NCI-H1092 (cell line): ENCODE results near the gene MAU2.

Source experiments
- DNase-seq: peaks from one replicate; lab custom pipeline; 2025; lab: John Stamatoyannopoulos, UW

MAU2 gene, protein sequence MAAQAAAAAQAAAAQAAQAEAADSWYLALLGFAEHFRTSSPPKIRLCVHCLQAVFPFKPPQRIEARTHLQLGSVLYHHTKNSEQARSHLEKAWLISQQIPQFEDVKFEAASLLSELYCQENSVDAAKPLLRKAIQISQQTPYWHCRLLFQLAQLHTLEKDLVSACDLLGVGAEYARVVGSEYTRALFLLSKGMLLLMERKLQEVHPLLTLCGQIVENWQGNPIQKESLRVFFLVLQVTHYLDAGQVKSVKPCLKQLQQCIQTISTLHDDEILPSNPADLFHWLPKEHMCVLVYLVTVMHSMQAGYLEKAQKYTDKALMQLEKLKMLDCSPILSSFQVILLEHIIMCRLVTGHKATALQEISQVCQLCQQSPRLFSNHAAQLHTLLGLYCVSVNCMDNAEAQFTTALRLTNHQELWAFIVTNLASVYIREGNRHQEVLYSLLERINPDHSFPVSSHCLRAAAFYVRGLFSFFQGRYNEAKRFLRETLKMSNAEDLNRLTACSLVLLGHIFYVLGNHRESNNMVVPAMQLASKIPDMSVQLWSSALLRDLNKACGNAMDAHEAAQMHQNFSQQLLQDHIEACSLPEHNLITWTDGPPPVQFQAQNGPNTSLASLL

DNA sequence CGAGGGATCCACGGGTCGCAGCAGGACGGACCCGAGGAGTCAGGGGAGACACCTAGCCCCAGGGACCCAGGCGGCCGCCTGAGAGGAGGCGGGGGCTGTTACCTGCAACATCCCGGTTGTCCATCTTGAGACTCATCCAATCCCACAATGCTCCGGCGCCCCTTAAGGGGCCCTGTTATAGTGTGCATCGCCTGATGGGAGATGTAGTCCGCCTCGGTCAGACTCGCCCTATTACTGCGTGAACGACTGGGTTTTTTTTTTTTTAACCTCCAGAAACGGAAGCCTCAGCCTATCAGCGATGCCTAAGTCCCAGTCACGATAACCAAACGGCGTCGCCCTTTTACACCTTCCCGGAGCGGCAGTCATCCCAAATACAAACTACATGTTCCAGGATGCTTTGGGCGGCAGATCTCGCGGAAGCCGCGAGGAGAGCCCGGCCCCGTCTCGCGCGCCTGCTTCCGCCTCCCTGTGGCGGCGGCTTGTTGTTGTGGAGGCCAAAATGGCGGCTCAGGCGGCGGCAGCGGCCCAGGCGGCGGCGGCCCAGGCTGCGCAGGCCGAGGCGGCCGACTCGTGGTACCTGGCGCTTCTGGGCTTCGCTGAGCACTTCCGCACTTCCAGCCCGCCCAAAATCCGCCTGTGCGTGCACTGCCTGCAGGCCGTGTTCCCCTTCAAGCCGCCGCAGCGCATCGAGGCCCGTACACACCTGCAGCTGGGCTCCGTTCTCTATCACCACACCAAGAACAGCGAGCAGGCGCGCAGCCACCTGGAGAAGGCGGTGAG lies at the start of gene MAU2, which contains the start of gene SUGP1:
Gene MAU2 (plus strand): TSS at position 469 of the 780 bp plus-strand sequence. CDS start 31 bp downstream, at position 500.
Gene SUGP1 (minus strand): TSS at position 149 of the 780 bp plus-strand sequence. CDS start 13 bp downstream, at position 136.
- peak; percentile 74 for DNase-seq

DNA sequence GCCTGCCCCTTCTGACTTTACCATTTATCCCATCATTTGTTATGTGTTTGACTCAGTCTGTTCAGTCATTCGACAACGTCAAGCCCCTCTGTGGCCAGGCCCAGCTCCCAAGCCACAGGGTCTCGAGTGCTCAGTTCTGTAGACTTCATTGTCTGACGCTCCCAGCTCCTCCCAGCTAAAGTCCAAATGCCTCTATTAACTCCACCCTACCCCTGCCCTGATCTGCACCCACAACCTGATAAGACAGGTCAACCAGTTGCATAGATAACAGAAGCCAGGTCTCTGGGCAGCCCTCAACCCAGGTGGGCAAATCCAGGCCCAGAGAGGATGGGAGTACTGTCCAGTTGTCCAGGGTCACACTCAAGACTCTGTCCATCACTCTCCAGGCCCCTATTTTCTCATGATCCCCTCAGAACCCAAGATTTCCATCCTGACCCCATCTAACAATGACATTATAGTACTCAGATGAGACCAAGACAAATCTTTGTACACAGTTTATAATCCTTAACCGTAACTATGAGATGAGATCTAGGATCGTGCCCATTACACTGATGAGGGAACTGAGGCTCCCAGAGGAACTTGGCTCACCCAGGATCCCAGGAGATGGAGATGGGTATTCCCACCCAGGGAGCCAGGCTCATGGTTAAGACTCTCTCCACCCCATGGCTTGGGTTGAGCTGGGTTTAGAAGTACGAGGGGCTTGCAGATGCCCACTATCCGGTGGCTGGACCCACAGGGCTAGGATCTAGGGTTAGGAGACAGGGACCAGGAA lies 48.6 kb upstream of the MAU2 start:
- no peak for DNase-seq

DNA sequence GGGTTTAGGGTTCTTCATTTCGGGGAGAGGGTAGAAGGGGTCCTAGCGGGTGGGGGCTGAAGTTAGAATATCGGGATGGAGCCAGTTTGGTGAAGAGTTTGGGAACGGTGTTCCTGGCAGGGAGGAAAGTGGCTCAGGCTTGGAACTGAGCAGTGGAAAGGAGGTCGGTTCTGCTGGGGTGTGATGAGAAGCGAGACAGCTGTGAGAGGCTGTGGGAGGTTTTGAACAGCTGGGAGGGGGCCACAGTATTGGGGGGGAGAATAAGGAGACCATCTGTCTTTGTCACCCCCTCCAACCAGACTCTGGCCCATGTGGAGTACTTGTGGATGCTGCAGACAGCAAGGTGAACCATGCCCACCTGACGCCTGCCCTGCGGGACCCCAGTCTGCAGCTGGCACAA lies 46.5 kb upstream of the MAU2 start:
- DNase-seq: no peak

DNA sequence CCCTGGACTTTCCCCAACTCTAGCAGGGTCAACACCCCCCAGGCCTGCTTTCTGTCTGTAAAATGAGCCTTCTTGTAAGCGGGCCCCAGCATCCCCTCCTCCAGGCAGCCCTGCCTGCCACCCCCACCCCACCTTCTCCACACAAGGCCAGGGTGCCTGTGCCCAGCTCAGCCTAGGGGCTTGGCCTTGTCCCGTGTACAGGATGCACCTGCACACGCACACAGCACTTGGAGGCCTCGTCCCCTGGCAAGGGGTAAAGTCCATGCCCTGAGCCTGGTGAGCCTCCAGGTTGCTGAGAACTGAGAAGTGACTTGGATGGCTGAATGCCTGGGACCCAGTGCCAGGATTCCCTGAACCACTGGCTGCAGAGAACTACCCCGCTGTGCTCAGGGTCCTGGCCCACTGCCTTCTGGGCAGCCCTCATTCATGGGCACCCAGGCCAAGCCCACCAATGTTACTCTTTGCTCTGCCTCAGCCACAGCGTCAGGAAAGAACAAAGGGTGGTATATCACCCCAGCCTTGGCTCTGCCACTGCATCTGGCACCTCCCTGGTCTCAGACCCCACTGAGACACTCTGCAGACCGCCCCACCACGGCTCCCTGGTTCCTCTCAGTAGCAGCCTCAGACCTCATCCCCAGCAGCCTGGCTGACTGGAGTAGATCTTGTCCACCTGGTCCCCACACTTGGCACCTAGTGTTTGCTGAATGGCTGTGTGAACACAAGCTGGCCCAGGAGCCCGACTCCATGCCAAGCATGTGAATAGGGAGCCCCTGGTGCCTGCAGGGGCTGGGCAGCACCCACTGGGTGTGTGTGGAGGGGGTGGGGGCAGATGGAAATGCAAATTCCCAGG lies 45.7 kb upstream of the MAU2 start:
- no peak for DNase-seq

DNA sequence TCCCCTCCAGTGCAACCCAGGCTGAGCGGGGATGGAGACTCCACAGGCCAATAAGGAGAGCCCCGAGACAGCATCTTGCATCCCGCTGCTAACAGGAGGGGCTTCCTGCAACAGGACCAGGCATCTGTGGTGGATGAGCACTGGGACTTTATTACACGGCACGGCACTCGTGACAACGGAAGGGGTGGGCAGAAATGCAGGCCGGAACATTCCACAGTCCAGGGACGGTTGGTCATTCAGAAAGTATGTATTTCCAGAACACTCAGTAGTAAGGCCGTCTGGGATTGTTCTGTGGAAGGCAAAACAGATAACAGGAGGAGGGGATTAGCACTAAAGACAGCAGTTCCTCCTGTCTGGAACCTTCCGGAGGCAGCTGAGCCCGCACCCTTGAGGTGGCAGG lies 44.2 kb upstream of the MAU2 start:
- no peak for DNase-seq

DNA sequence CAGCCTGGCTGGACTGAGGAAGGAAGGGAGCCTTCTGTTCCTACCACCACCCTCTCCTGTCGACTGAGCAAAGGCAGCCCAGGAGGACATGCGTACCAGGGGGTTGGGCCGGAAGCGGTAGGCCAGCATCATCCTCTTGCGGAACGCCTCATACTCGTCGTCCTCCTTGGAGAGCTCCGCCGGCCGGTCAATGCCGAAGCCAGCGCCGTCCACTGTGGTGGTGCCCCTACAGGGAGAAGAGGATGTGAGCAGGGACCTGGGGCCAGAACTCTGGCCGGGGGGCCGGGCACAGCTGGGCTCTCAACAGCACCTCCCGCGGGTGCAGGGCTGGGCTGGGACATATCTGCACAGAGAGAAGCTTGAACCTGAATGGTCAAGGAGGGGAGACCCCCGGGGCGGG lies 43.8 kb upstream of the MAU2 start:
- DNase-seq: no peak

DNA sequence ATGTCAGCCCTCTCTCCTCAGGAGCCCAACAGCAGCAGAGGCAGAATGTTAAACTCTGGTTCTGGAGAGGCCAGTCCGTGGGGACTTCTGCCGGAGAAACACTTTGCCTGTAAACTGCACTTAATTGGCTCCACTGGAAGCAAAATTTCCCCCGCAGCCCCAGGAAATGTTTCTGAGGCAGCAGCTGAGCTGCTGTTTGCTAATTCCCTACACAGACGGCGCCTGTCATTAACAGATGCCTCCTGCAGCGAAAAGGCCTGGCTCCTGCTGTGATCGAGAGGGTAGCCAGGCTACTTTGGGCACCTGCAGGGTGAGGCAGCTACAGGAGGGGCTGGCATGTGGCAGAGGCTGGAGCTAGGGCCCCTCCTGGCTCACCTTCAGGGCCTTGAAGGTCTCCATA lies 42.3 kb upstream of the MAU2 start:
- DNase-seq: peak; percentile 68

DNA sequence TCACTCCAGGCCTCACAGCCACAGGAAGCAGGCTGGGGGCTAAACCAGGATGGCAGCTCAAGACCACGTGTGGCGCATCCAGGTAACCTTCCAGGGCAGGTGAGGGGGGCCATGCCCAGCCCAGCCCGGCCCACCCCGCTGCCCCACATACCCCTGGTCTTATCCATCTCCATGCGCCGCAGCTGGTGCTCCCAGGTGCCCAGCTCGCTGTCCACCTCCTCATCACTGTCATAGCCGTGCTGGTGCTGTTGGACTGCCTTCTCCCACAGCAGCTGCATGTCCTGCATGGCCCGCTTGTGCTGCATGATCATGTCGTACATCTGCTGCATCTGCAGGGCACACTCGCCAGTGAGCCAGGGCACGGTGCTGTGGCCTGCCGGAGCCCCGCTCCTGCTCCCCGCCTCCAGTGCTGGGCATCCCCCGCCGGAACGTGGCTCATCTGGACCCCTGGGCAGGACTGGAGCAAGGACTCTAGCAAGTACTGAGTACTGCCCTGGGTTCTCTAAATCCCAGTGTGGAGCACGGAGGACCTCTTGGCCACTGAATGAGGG lies 41.5 kb upstream of the MAU2 start:
- DNase-seq: no peak

DNA sequence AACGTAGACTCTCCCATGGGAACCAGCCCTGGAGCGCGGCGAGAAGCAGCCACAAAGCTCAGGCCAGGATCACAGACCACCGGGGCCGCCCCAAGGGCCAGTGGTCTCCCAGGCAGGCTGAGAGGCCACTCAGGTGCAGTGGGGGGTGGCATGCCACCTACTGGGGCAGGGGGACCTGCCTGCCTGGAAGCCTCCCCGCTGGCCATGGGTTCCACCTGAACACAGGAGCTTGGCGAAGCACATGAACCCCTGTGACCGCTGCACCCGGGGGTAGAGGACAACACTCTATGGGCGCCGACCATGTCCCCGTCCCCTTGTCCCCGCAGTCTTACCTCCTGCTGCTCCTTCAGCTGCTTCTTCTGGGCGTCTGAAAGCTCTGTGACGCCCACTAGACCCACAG lies 40.8 kb upstream of the MAU2 start:
- DNase-seq: no peak

DNA sequence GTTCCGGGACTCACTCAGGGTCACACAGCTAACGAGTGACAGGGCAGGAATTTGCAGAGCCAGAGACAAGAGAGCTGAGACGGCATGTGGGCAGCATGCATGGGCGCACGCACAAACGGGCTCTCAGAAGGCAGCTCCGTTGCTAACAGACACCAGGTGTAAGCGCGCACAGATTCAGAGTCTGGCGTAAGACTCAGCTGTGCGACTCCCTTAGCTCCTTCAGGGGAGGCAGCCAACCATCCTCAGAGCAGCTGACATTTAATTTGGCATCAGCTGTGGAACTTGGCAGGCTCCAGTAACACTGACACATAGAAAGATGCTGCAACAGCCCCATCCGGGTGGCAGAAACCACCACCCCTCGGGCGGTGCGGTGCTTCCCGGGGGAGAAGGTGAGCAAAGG lies 40.1 kb upstream of the MAU2 start:
- DNase-seq: no peak

DNA sequence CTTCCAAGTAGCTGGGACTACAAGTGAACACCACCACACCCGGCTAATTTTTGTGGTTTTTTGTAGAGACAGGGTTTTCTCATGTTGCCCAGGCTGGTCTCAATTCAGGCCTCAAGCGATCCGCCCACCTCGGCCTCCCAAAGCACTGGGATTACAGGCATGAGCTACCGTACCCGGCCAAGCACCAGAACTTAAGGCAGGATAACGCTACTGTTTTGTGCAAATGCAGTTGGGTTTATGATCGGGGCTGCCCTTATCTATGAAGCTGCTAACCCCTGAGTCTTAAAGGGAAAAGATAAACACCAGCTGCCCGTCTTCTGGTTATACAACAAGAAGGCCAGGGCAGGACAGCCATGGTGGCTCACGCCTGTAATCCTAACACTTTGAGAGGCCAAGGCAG lies 34.9 kb upstream of the MAU2 start:
- DNase-seq: no peak

DNA sequence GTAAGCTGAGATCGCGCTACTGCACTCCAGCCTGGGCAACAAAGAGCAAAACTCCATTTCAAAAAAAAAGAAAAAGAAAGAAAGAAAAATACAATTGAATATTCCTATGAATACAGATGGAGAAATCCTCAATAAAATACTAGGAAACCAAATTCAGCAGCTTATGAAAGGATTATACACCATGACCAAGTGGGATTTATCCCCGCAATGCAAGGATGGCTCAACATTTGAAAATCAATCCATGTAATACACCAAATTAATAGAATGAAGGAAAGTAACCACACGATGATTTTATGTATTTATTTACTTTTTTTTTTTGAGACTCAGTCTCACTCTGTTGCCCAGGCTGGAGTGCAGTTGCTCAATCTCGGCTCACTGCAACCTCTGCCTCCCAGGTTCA lies 28.0 kb upstream of the MAU2 start:
- DNase-seq: no peak

DNA sequence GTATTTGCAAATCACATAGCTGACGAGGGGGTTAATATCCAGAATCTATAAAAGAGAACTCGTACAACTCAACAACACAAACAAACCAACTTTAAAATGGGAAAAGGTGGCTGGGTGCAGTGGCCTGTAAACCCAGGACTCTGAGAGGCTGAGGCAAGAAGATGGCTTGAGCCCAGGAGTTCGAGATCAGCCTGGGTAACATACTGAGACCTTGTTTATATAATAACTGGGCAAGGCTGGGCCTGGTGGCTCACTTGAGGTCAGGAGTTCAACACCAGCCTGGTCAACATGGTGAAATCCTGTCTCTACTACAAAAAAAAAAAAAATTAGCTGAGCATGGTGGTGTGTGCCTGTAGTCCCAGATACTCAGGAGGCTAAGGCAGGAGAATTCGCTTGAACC lies 25.7 kb upstream of the MAU2 start:
- DNase-seq: no peak

DNA sequence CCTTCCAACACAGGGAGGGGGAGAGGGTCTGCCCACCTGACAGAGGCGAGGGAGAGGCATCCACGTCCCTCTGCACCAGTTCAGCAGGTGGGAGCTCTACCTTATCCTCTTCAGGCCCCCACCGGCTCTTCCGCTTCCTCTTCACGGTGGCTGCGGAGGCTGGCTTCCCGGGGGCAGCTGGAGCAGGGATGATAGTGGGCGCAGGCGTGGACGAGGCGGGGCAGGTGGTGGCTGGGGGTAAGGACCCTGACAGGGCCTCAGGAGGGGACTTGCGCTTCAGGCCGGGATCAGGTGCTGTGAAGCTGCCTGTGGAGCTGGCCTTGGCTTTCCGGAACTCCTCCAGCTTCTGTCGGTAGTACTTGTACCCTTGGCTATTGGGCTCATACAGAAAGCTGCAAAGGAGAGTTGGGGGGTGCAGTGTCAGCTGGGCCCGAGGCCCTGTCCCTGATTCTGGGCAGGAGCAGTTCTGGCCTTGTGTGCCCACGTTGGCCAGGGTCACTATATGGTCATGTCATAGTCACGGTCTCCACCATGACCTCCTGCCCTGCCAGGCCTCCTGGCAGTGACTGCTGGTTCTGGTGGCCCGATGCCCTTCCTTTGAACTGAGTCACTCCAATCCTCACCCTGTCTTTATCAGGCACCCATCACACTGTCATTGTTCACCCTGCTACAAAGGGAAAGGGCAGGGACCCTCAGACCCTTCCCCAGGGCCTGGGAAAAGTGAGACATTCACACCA lies 23.5 kb upstream of the MAU2 start:
- DNase-seq: no peak

DNA sequence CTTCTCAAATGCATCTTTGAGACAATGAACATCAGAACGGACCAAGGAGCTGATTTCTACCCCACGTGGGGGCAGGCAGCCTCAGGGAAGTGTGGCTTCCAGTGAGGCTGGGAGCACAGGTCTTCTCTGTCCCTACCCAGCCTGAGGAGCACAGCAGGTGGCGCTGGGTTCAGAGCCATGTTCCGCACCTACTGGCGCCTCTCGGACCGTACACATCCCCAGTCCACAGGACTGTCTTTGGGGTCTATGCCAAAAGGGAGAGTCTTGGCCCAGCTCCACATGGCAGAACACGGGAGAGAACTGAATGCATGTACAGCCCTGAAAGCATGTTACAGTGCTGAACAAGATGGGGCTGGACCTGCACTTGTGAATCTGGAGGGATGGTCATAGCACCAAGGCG lies 22.9 kb upstream of the MAU2 start:
- no peak for DNase-seq

DNA sequence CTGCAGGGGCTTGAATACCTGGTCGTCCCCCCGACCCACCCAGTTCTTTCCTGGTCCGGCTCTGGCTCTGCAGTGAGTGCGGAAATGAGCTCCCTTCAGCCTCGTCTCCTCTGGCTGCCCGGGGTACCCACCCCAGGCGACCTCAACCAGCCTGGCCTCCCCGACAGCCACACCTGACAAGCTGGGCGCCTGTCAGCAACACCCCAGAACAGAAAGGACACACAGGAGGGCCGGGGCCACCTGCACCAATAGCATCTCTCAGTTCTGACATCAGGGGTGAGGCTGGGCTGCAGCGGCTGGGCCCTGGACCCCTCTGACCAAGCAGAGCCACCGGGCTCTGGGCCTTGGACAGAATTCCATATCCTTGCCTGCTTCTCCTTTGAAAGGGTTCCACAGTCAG lies 20.0 kb upstream of the MAU2 start:
- no peak for DNase-seq

DNA sequence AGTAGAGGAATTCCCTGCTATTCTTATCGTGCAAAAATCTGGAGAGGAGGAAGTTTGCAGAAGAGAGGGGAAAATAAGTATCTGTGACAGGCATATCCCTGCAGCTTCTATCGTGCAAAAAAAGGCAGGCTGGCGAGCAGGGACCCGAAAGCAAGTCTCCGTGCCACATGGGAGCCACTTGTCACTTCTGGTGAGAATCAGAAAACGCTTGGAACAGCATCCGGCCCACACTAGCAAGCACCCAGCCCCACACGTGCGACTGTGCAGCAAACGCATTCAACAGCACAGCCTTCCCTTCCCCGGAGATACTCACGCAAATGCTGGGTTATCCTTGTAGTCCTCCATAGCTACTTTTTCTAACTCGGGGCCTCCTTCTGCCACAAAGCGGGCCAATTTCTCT lies 17.2 kb upstream of the MAU2 start:
- DNase-seq: no peak

DNA sequence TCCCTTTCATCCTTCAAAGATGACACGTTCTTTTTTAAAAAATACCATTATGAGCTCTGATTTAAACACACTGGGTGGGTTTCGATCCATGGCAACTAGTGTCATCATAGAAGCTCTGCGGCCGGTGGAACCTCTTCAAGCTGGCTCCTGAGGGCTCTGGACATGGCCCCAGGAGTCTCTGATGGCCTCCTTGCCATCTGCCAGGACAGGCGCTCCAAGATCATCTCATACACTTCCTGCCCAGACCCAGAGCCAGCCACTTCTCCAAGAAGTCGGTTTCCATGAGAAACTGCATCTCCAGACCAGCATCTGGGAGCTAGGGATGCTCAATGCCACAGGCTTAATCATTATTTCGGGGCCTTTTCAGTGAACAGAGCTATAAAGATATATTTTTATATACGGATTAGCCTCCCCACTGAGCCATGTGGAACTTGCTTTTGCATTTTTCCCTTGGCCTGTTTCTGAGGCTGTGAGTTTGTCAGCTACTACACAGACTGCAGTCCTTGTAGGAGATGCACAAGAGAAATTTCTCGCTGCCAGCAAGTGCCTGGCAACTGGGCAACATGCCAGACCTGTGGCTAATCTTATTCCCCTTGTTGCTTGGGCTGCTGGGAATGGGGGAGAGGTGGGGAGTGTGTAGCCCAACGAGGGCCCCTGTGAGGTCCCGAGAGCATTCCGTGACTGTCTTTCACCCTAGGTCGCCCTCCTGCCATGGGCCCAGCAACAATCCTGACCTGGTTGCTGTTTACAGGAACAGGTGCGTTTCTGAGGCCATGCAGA lies 16.3 kb upstream of the MAU2 start:
- DNase-seq: no peak

DNA sequence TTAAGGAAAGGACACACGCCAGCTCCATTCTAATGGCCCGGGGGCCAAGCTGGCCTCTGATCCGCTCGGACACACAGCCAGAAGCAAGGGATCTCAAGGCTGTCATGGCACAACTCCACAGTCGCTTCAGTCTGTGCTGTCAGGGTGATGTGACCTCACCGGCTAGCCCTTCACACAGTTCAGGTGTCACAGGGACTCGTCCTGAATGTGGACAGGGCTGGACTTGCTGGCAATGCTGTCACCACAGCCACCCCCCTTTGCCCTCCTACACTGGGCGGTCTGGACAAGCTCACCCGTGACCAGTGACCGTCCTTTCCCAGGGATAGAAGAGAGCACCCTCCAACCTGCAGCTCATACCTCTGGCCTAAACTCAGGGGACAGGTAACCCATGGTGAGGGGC lies 15.6 kb upstream of the MAU2 start:
- no peak for DNase-seq
